DMS114 treated with DMSO at 0.1 percent for 48 hours (cell line): ENCODE measurements around the gene CEACAM3.
A peak's percentile ranks its signal among the peaks of the same experiment; 100 is the strongest.

Experiments
- DNase-seq: peaks from one replicate; lab custom pipeline; 2025; ENCODE audit not compliant: unreplicated experiment; lab: John Stamatoyannopoulos, UW

The CEACAM3 gene

DNA sequence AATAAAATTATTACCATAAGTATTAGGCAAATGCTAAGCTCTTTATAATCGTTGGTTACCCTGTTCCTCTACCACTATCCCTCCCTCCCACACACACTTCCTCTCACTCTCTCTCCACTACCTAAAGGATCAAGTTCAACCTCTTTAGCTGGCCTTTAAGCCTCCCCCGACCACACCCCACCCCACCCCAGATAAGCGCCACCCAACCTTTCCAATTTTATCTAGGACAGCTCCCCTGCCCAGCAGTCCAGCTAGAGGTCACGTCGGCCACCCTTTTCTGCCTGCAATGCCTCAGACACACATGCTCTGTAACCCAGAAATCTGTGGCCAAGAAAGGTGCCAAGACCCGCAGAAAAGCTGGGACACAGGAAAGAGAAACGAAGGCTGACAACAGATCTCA lies 47.0 kb downstream of the CEACAM3 start:
- DNase-seq = no peak

DNA sequence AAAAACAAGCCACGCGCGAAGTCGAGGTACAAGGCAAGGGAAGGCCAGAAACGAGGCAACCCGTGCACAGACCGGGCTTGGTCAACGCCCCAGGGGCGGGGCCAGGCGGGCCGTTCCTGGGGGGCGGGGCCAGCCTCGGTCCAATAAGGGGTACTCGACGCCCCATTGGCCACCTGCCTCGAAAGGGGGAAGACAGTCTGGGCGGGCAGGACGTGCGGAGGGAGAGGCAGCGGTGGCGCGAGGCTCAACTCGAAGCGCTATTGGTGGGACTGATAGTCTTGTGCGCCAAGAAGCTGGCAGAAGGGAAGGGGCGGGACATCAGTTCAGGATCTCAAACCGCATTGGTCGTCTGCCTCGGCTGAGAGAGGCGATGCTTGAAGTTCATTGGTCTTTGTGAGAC lies 48.2 kb downstream of the CEACAM3 start, which contains the start of gene LYPD4:
LYPD4 (minus strand) TSS at position 83 of the 400 bp plus-strand sequence. CDS start 5,398 bp downstream, outside the sequence.
- no peak for DNase-seq

DNA sequence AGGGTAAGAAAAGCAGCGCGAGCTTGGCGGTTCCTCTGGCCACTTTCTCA lies 48.4 kb downstream of the CEACAM3 start, which contains the start of gene DMRTC2:
DMRTC2 (plus strand) TSS at position 42 of the 50 bp plus-strand sequence. CDS start 2,387 bp downstream, outside the sequence.
- DNase-seq = no peak

DNA sequence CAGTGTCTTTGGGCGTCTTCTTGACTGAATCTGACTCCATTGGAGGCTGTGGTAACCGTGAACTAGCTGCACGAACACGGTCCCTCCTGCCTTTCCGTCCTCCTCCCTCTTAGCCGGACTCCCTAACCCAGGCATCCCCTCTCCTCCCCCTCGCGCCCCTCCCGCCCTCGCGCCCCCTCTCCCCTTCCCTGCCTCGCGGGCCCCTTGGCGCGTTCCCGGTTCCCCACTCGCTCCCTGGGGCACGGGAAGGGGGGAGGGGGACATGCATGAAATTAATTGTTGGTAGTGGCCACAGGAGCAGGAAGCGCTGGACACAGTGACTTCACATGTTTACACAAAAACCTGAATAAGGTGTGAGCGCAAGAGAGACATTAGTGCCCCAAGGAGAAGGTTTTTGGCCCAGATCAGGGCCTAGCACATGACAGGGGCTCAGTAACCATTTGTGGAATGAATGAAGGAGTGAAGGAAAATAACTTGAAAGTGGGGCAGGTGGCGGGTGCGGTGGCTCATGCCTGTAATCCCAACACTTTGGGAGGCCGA lies 48.7 kb downstream of the CEACAM3 start:
- no peak for DNase-seq

DNA sequence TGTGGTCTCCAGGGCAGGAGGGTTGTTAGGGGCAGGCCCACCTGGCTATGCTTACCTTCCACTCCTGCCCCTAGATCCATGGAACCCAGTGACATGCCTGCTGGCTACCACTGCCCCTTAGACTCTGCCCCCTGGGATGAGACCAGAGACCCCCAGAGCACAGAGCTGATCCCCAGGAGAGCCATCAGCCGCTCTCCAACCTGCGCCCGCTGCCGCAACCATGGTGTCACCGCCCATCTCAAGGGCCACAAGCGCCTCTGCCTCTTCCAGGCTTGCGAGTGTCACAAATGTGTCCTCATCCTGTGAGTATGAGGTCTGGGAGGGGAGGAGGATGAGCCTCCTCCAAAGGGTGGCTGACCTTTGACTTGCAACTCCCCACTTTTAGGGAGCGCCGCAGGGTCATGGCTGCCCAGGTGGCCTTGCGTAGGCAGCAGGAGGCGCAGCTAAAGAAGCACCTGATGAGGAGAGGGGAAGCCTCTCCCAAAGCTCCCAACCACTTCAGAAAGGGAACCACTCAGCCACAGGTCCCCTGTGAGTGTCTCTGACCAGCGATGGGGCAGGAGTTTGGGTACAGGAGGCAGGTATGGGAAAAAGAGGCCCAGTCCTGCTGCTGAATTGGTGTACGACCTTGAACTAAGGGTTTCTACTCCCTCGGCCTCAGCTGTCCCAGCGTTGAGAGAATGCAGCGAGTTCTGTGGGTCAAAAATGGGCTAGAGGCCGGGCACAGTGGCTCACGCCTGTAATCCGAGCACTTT lies 51.1 kb downstream of the CEACAM3 start:
- no peak for DNase-seq

DNA sequence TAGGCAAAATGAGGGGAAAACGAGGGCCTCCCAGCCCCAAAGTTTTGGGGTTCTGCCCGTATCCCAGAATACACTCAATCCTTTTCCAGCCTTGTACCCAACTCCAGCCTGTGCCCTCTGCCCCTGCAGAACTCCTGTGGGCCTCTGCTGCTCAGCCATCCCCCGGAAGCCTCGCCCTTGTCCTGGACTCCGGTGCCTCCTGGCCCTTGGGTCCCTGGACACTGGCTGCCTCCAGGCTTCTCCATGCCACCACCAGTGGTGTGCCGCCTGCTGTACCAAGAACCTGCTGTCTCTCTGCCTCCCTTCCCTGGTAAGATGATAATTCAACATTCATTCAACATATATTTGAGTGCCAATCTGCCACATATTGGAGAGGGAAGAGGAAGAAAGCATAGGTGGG lies 52.3 kb downstream of the CEACAM3 start:
- DNase-seq = no peak

DNA sequence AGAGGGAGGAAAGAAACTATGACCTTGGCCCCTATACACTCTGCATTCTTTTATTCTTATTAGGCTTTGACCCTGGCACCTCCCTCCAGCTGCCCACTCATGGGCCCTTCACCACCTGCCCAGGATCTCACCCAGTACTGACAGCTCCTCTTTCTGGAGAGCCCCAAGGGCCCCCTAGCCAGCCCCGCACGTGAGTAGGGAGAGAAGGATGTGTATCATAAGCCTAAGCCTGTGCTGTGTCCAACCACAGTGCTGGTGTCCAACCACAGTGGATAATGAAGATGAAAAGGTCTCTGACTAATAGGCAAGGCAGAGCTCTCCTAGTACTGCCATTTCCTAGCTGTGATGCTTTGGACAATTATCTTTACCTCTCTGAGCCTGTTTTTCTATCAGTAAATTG lies 52.7 kb downstream of the CEACAM3 start:
- DNase-seq = no peak

DNA sequence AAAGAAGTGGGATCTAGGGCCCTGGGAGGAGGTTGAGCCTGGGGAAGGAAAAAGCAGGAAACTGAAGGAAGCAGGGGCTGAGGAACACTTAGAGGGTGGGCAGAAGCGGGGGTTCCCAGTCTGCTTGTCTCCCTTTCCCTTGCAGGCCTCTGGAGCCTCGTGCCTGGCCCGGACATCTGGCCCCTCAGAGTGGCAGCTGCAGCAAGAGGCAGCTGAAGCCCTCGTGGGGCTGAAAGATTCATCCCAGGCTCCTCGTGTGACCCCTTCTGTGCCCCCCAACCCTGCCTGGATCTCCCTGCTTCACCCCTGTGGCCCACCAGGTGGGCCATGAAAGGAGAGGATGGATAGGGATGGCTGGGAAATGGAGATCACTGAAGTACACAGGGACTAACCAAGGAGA lies 54.0 kb downstream of the CEACAM3 start:
- no peak for DNase-seq

DNA sequence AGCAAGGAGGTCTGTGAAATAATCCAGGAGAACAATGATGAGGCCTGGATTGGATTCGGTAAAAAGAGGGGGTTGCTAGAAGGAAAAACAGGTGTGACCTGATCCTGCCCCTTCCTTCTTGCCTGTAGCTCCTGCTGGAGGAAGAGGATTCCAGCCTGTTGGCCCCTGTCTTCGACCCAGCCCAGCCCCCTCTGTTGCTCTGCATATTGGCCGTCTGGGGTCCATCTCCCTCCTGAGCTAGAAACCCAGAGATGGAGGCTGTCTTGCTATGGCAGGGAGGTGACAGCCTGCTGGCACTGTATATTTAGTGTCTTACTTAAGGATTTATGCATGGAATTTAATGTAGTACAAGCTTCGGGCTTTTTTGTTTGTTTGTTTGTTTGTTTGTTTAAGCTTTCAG lies 55.1 kb downstream of the CEACAM3 start:
- DNase-seq = no peak

DNA sequence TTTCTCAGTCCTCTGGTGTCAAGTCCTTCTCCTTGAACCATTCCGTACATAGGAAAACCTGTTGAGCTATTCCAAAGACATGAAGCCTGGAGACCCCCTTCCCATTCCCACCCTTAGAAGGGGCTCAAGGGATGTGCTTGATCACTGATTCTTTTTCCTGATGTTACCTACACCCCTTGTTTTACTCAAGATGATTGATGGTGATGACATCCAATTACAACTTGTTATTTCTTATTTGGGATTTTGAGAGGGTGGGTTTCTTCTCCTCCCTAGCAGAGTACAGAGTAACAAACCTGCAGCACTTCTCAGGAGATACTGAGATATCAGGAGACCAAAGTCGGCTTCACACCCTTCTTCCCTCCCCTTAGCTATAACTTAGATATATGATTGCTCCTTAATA lies 57.0 kb downstream of the CEACAM3 start:
- DNase-seq = no peak

DNA sequence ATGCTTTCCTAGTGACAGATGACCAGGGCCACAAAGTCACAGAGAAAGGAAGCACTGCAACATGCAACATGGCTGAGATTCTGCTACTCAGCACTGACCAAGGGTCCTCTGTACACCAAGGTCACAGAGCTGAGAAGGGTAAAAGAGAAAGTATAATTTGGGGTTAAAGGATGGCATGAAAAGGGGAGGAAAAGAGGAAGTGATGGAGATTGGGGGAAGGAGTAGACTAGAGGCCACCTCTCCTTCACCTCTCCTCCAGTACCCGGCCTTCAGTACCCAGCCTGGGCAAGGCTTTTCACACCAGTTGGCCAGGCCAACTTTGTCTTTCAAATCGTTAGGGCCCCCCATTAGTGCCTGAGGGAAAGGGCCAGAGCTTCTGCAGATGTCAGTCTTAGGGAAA lies 57.4 kb downstream of the CEACAM3 start:
- DNase-seq = no peak

DNA sequence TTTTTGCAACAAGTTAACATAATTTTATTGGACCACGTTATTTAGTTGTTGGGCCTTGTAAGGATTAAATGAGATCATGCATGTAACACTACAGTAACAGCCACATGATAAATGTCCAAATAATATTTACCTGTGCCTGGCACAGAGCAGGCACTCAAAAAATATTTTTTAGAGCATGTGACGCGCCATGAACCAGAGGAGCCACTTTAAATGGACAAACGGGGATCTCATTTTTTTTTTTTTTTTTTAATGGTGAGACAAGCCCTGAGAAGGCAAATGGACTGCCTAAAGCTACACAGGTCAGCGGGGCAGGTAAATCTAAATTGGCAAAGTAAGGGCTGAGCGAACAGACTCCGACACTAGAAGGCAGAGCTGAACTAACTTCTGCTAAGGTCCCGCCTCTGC lies 62.8 kb downstream of the CEACAM3 start:
- no peak for DNase-seq

DNA sequence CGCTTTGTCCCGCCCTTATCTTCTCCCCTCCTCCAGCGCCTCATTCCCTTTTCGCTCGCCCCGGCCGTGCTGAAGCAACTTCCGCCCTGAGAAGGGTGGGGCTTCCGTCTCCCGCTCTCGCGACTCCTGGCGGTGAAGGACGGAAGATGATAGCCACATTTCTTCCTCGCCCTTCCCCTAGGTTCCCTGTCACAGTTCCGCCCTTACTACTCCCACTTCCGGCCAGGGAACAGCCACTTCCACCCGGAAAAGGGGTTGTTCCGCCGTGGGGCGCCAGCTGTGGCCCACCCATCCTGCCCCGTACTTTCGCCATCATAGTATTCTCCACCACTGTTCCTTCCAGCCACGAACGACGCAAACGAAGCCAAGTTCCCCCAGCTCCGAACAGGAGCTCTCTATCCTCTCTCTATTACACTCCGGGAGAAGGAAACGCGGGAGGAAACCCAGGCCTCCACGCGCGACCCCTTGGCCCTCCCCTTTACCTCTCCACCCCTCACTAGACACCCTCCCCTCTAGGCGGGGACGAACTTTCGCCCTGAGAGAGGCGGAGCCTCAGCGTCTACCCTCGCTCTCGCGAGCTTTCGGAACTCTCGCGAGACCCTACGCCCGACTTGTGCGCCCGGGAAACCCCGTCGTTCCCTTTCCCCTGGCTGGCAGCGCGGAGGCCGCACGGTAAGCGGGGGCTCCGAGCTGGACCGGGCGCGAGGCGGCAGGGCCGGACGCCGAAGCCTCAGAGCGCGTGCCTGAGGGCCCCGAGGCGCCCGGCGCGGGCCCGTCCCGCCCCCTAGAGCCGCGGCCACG lies 63.4 kb downstream of the CEACAM3 start, which contains the start of gene RPS19:
RPS19 (plus strand) TSS at position 638 of the 801 bp plus-strand sequence. CDS start 520 bp downstream, outside the sequence.
- peak; percentile 98 for DNase-seq

DNA sequence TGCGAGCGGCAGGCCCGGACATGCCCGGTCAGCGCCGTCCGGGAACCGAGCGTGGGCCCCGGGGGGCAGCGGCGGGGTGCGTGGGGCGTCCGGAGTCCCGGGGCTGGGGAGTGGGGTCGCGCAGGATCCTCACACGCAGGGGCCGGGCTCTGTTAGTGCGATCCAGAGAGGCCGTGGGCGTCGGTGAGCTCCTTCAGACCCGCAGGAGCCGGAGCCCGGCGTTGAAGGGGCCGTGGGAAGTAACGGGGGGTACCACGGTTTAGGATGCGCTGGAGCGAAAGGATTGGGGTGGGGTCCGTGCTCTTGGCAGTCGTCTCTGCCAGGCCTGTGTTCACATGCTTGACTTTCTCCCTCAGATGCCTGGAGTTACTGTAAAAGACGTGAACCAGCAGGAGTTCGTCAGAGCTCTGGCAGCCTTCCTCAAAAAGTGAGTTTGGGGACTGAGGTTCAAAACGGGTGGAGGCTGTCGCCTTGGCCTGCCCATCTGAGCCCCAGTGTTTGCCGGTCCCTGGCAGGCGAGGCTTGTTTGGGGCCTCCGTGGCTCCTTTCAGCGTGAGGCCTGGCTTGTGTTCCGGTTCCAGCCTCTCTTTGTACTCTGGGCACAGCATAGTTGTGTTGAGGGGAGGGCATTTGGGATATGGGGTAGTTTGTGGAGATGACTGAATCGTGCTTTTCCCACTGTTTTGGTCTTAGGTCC lies 64.2 kb downstream of the CEACAM3 start:
- DNase-seq = no peak
